ENCODE results near the gene ZNF518A.

ZNF518A gene

GRCh38 chr10:96124230-96125141 lies 5.6 kb upstream of the ZNF518A start (continued):
- TF ChIP-seq ZNF211 (tag by site-specific recombination; IDR thresholded peaks at IDR 0.05; ENCODE audit: low read depth) (no peak), ZNF26 (tag by site-specific recombination; IDR thresholded peaks at IDR 0.05) (no peak), ZNF629 (tag by site-specific recombination; IDR thresholded peaks at IDR 0.05) (0 out of 2 replicates have a peak, but pooled peaks have one; percentile 30), ZNF48 (tag by site-specific recombination; IDR thresholded peaks at IDR 0.05) (no peak), PRDM1 (tag by site-specific recombination; IDR thresholded peaks at IDR 0.05) (no peak), ZNF768 (tag by site-specific recombination; IDR thresholded peaks at IDR 0.05) (no peak), ZNF148 (tag by site-specific recombination; IDR thresholded peaks at IDR 0.05; ENCODE audit: borderline replicate concordance) (no peak), ZNF621 (tag by site-specific recombination; IDR thresholded peaks at IDR 0.05) (no peak), ZBTB49 (tag by site-specific recombination; IDR thresholded peaks at IDR 0.05; ENCODE audit: low read depth) (no peak), KLF7 (tag by site-specific recombination; IDR thresholded peaks at IDR 0.05; ENCODE audit: borderline replicate concordance) (no peak), ZNF132 (tag by site-specific recombination; IDR thresholded peaks at IDR 0.05; ENCODE audit: borderline replicate concordance) (no peak), ZNF510 (tag by site-specific recombination; IDR thresholded peaks at IDR 0.05; ENCODE audit: insufficient replicate concordance) (no peak), ZNF324 (tag by site-specific recombination; IDR thresholded peaks at IDR 0.05) (0 out of 2 replicates have a peak, but pooled peaks have one; percentile 55), CTCF (tag by site-specific recombination; IDR thresholded peaks at IDR 0.05) (peak; percentile 12; the same call in 1 of the 2 replicates), BCL11B (tag by site-specific recombination; IDR thresholded peaks at IDR 0.05; ENCODE audit: low read depth) (no peak), ZNF16 (tag by site-specific recombination; IDR thresholded peaks at IDR 0.05; ENCODE audit: low read depth) (no peak), ZNF660 (tag by site-specific recombination; IDR thresholded peaks at IDR 0.05) (peak; percentile 64; the same call in 1 of the 2 replicates), FEZF1 (tag by site-specific recombination; IDR thresholded peaks at IDR 0.05) (peak; percentile 48), GLI4 (tag by site-specific recombination; IDR thresholded peaks at IDR 0.05) (no peak), ZNF146 (tag by site-specific recombination; IDR thresholded peaks at IDR 0.05) (no peak), ZNF274 (IDR thresholded peaks at IDR 0.05; ENCODE audit: low read length) (no peak), ZNF274 (tag by site-specific recombination; IDR thresholded peaks at IDR 0.05; ENCODE audit: borderline replicate concordance) (no peak), ZSCAN30 (tag by site-specific recombination; IDR thresholded peaks at IDR 0.05) (no peak), OVOL3 (tag by site-specific recombination; IDR thresholded peaks at IDR 0.05) (no peak), ZNF658 (tag by site-specific recombination; IDR thresholded peaks at IDR 0.05) (no peak), ZNF692 (tag by site-specific recombination; IDR thresholded peaks at IDR 0.05) (peak; percentile 65; the same call in 1 of the 2 replicates), ZBTB48 (tag by site-specific recombination; IDR thresholded peaks at IDR 0.05) (no peak), ZNF184 (tag by site-specific recombination; IDR thresholded peaks at IDR 0.05) (no peak), KLF10 (tag by site-specific recombination; IDR thresholded peaks at IDR 0.05) (no peak), ZNF423 (tag by site-specific recombination; IDR thresholded peaks at IDR 0.05) (no peak), KLF16 (tag by site-specific recombination; IDR thresholded peaks at IDR 0.05) (no peak; the same call in 1 of the 2 replicates)

All from HEK293 (cell line).